WTC11 (cell line): ENCODE data around the gene CD244. TPM values are rescaled to one million over a fixed set of nuclear protein-coding genes. Genes with fewer than 3 reads are reported as not detected.

Experiments
- ATAC-seq: fragments of 200-7000 bp; cut with Tn5 transposase; 2 replicates; pipeline ENCODE4 v1.10.0; 2021; ENCODE audit warnings: mild to moderate bottlenecking, moderate library complexity
- CTCF ChIA-PET: fragments of 300-600 bp; sonication (Branson Sonifier 250); formaldehyde crosslinking; loops from one replicate; lab custom pipeline; 2021; ENCODE audit warnings: antibody characterized with exemption; lab: Charles Lee
- POLR2A ChIA-PET: fragments of 350-600 bp; sonication (Branson Sonifier 250); formaldehyde crosslinking; loops from one replicate; lab custom pipeline; 2021; ENCODE audit warnings: antibody characterized with exemption; lab: Charles Lee
- DNase-seq: peaks from one replicate; pipeline ENCODE4 v3.0.0; 2021; ENCODE audit warnings: low spot score
- H3K27ac Mint-ChIP-seq: 2 replicates; pipeline ENCODE4 v1.8.0; 2021; ENCODE audit warnings: mixed read lengths
- H3K27me3 Mint-ChIP-seq: 2 replicates; pipeline ENCODE4 v1.8.0; 2021; ENCODE audit warnings: low read depth, mild to moderate bottlenecking, moderate library complexity, mixed read lengths
- H3K36me3 Mint-ChIP-seq: 2 replicates; pipeline ENCODE4 v1.8.0; 2021; ENCODE audit warnings: mixed read lengths
- H3K4me1 Mint-ChIP-seq: 2 replicates; pipeline ENCODE4 v1.8.0; 2022; ENCODE audit warnings: mixed read lengths
- H3K4me3 Mint-ChIP-seq: 2 replicates; pipeline ENCODE4 v1.8.0; 2021; ENCODE audit warnings: mild to moderate bottlenecking, moderate library complexity, mixed read lengths
- H3K9me3 Mint-ChIP-seq: 2 replicates; pipeline ENCODE4 v1.8.0; 2021; ENCODE audit warnings: mixed read lengths
- ARID4B ChIP-seq: sonication (generic); formaldehyde crosslinking; IDR thresholded peaks from 2 replicates; pipeline ENCODE4 v1.8.0; 2023; ENCODE audit warnings: missing genetic modification reagents, mild to moderate bottlenecking, borderline replicate concordance
- CREB1 ChIP-seq: sonication (generic); formaldehyde crosslinking; IDR thresholded peaks from 2 replicates; pipeline ENCODE4 v1.8.0; 2023; ENCODE audit warnings: mild to moderate bottlenecking, missing genetic modification reagents
- CTCF ChIP-seq: fragments of 200-600 bp; IDR thresholded peaks from 2 replicates; pipeline ENCODE4 v1.8.0; 2022; ENCODE audit warnings: antibody characterized with exemption
- E2F4 ChIP-seq: sonication (generic); formaldehyde crosslinking; IDR thresholded peaks from 2 replicates; pipeline ENCODE4 v1.8.1; 2022; ENCODE audit warnings: low read depth, mild to moderate bottlenecking, moderate library complexity, missing genetic modification reagents, borderline replicate concordance
- E2F5 ChIP-seq: sonication (generic); formaldehyde crosslinking; IDR thresholded peaks from 2 replicates; pipeline ENCODE4 v1.8.1; 2022; ENCODE audit warnings: mild to moderate bottlenecking, moderate library complexity, missing genetic modification reagents
- EMX1 ChIP-seq: fragments of 250-450 bp; sonication (Bioruptor Pico); IDR thresholded peaks from 2 replicates; pipeline ENCODE4 v1.8.0; 2021; ENCODE audit warnings: mild to moderate bottlenecking
- GRHL2 ChIP-seq: fragments of 250-450 bp; sonication (Bioruptor Pico); IDR thresholded peaks from 2 replicates; pipeline ENCODE4 v1.8.0; 2022; ENCODE audit warnings: mild to moderate bottlenecking, moderate library complexity; ENCODE audit not compliant: insufficient replicate concordance, severe bottlenecking
- IRF2 ChIP-seq: sonication (generic); formaldehyde crosslinking; IDR thresholded peaks from 2 replicates; pipeline ENCODE4 v1.8.0; 2022; ENCODE audit warnings: low read depth, missing genetic modification reagents, borderline replicate concordance
- JAZF1 ChIP-seq: fragments of 250-450 bp; sonication (Bioruptor Pico); IDR thresholded peaks from 2 replicates; pipeline ENCODE4 v1.9.0; 2021; ENCODE audit warnings: moderate library complexity, mild to moderate bottlenecking, inconsistent platforms
- NFYB ChIP-seq: sonication (generic); formaldehyde crosslinking; conservative IDR thresholded peaks from 2 replicates; pipeline ENCODE4 v1.8.0; 2022; ENCODE audit warnings: low read depth, missing genetic modification reagents
- NR1H2 ChIP-seq: sonication (generic); formaldehyde crosslinking; IDR thresholded peaks from 2 replicates; pipeline ENCODE4 v1.9.0; 2021; ENCODE audit warnings: mild to moderate bottlenecking, moderate library complexity, missing genetic modification reagents
- NR3C1 ChIP-seq: sonication (generic); formaldehyde crosslinking; conservative IDR thresholded peaks from 2 replicates; pipeline ENCODE4 v1.8.1; 2023; ENCODE audit warnings: low read depth, mild to moderate bottlenecking, missing genetic modification reagents
- OVOL2 ChIP-seq: fragments of 250-450 bp; sonication (Bioruptor Pico); IDR thresholded peaks from 2 replicates; pipeline ENCODE4 v1.9.0; 2021; ENCODE audit warnings: mild to moderate bottlenecking, borderline replicate concordance
- PRRX2 ChIP-seq: fragments of 250-450 bp; sonication (Bioruptor Pico); IDR thresholded peaks from 2 replicates; pipeline ENCODE4 v1.8.0; 2021; ENCODE audit warnings: mild to moderate bottlenecking
- SOX15 ChIP-seq: fragments of 250-450 bp; sonication (Bioruptor Pico); IDR thresholded peaks from 2 replicates; pipeline ENCODE4 v1.9.0; 2021; ENCODE audit warnings: mild to moderate bottlenecking
- ZNF232 ChIP-seq: sonication (generic); formaldehyde crosslinking; IDR thresholded peaks from 2 replicates; pipeline ENCODE4 v1.8.0; 2022; ENCODE audit warnings: mild to moderate bottlenecking, missing genetic modification reagents
- ZNF263 ChIP-seq: sonication (generic); formaldehyde crosslinking; IDR thresholded peaks from 2 replicates; pipeline ENCODE4 v1.8.1; 2022; ENCODE audit warnings: low read depth, mild to moderate bottlenecking, moderate library complexity, missing genetic modification reagents
- ZNF423 ChIP-seq: fragments of 250-450 bp; sonication (Bioruptor Pico); IDR thresholded peaks from 2 replicates; pipeline ENCODE4 v2.1.2; 2022; ENCODE audit warnings: mild to moderate bottlenecking, moderate library complexity
- ZNF532 ChIP-seq: fragments of 250-450 bp; sonication (Bioruptor Pico); IDR thresholded peaks from 2 replicates; pipeline ENCODE4 v1.9.0; 2021; ENCODE audit warnings: mild to moderate bottlenecking, borderline replicate concordance
- total RNA-seq: library from RNA; stranded (reverse); gene quantifications from 3 replicates; pipeline ENCODE4 v1.2.3, GENCODE V29; 2021

The CD244 gene
- total RNA-seq, 1 experiment from 2014 or later, result not detected

- Mint-ChIP-seq H3K4me3 (no peak overlapping the region), H3K27me3 (no peaks in the 10 kb centered on the region; the same call in 1 of the 2 replicates), H3K36me3 (no peaks in the 10 kb centered on the region), H3K4me1 (peaks cover 21% of the 10 kb centered on the region), H3K9me3 (no peaks in the 10 kb centered on the region)
- ATAC-seq (no peak), DNase-seq (no peak)
- POLR2A ChIA-PET, result interaction anchor here (0.6 kb wide), 1 partner anchor 153 kb away, joined by 3 read pairs; no protein-coding TSS in a partner anchor
- TF ChIP-seq JAZF1 (CRISPR knock-in tag) (no peak), IRF2 (no peak), NR3C1 (CRISPR knock-in tag) (no peak), OVOL2 (no peak), ZNF232 (CRISPR knock-in tag) (no peak), SOX15 (CRISPR knock-in tag) (no peak), NFYB (CRISPR knock-in tag) (no peak), NR1H2 (CRISPR knock-in tag) (no peak), PRRX2 (no peak), E2F5 (CRISPR knock-in tag) (no peak), GRHL2 (CRISPR knock-in tag) (no peak), ZNF263 (no peak), CREB1 (no peak), CTCF (no peak), EMX1 (CRISPR knock-in tag) (no peak), ZNF532 (no peak), E2F4 (CRISPR knock-in tag) (no peak), ZNF423 (CRISPR knock-in tag) (no peak), ARID4B (CRISPR knock-in tag) (no peak)
- TF ChIP-seq, all 79 proteins: peak for 0
- H3K27ac Mint-ChIP-seq, result no peak overlapping the region
- CTCF ChIA-PET, result interaction anchor here (0.7 to 6.3 kb wide), 15 partner anchors 13 to 261 kb away, joined by 3 to 78 read pairs (median 5); partner anchors contain the start of genes ITLN1 and ITLN2
These were observed 25.6 kb downstream of the CD244 start for GRCh38 chr1:160836981-160837557.
